Kidney epithelial cell (primary cell): ENCODE results near the gene PISD. TPM values are rescaled to one million over a fixed set of nuclear protein-coding genes. Genes with fewer than 3 reads are reported as not detected.

Experiments
- DNase-seq: peaks from one replicate; pipeline ENCODE4 v3.0.0-alpha.2; 2010; ENCODE audit warnings: low read depth
- H3K27me3 ChIP-seq: 2 replicates; pipeline ENCODE4 v1.6.0; 2011; ENCODE audit warnings: low read length; ENCODE audit not compliant: control insufficient read depth, insufficient read depth
- H3K36me3 ChIP-seq: 2 replicates; pipeline ENCODE4 v1.5.1; 2011; ENCODE audit warnings: low read length; ENCODE audit not compliant: control insufficient read depth, insufficient read depth
- H3K4me3 ChIP-seq: 2 replicates; pipeline ENCODE4 v1.5.1; 2011; ENCODE audit warnings: low read depth, mild to moderate bottlenecking, control low read depth, low read length
- CTCF ChIP-seq: IDR thresholded peaks from 2 replicates; pipeline ENCODE4 v1.5.1; 2011; ENCODE audit warnings: mild to moderate bottlenecking, moderate library complexity, low read length, control low read depth, inconsistent platforms; ENCODE audit not compliant: insufficient read depth, poor library complexity, severe bottlenecking
- total RNA-seq: library from RNA; depleted of rRNA; stranded (reverse); fragments of >200 nt; gene quantifications from 2 replicates; pipeline ENCODE4 v1.2.3, GENCODE V29; 2015

Gene PISD
- total RNA-seq, 1 donor from 2014 or later: 88.3 TPM

DNA sequence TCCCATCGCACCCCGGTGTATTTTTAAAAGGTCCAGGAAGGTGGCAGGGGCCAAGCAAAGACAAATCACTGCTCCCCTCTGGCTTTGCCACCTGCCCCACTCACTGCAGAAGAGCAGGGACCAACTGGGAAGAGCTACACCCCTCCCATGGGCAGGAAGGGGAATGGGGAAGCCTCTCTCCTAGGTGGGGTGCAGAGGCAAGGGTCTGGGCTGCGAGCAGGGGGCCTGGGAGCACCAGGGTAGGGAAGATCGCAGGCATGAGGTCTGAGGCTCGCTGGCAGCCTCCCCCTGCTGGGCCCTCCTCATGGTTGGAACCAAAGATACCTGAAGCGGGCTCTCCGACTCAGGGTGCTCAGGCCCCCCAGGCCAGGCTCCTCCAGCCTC lies 36.8 kb downstream of the PISD start:
- no peaks in the 10 kb centered on the region for H3K27me3 ChIP-seq
- no peak for TF ChIP-seq CTCF
- H3K36me3 ChIP-seq: peaks cover 2% of the 10 kb centered on the region
- DNase-seq: no peak
- H3K4me3 ChIP-seq: no peak overlapping the region

- Histone ChIP-seq H3K27me3 (no peaks in the 10 kb centered on the region), H3K36me3 (peaks cover 6% of the 10 kb centered on the region), H3K4me3 (no peak overlapping the region)
- no peak for DNase-seq
- TF ChIP-seq CTCF: no peak
Measured at GRCh38 chr22:31623592-31624304, 38.3 kb downstream of the PISD start.

DNA sequence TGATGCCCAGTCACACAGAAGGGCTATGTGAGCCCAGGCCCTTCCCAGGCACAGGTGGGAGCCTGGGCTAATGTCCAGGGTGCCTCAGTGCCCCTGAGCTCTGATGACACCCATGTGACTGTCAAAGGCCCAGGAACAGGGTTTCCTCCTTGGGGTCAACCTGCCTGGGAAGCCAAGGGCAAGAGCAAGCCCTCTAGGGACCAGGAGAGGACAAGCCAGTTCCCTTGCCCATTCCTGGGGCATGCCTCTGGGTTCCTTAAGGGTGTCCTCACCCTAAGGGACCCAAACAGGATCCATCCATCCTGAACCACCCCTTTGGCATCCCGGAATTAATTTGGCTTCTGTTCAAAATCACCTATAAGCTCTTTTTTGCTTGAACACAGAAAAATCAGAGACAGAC lies 39.0 kb downstream of the PISD start:
- DNase-seq: no peak
- Histone ChIP-seq H3K4me3 (no peak overlapping the region), H3K36me3 (peaks cover 6% of the 10 kb centered on the region), H3K27me3 (no peaks in the 10 kb centered on the region)
- no peak for TF ChIP-seq CTCF

DNA sequence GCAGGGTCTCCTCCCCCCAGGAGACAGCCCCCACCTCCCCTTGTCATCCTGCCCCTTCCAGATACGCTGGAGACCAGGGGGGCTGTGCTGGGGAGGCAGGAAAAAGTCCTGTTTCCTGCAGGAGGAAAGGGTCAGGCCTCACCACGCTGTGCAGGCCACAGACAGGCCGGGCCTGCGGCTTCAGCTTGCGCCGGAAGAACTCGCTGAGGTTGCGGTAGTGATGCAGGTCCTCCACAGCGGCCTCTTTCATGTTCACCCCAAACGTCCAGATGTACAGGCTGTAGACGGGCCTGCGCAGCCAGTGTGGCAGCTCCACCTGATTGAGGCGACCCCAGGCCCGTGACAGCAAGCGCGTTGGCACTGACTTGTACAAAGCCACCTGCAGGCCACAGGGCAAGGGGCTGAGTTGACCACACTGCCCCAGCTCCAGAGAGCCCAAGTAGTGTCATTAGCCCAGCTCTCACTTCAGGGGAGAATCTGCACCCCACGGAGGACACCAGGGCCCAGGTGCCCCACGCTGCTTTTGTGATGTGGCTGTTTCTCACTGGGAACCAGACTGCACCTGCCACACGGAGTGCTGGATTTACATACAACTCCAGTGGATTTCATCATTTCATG lies 40.4 kb downstream of the PISD start:
- H3K36me3 ChIP-seq: peaks cover 6% of the 10 kb centered on the region
- no peak for TF ChIP-seq CTCF
- no peak for DNase-seq
- no peaks in the 10 kb centered on the region for H3K27me3 ChIP-seq
- H3K4me3 ChIP-seq: no peak overlapping the region

DNA sequence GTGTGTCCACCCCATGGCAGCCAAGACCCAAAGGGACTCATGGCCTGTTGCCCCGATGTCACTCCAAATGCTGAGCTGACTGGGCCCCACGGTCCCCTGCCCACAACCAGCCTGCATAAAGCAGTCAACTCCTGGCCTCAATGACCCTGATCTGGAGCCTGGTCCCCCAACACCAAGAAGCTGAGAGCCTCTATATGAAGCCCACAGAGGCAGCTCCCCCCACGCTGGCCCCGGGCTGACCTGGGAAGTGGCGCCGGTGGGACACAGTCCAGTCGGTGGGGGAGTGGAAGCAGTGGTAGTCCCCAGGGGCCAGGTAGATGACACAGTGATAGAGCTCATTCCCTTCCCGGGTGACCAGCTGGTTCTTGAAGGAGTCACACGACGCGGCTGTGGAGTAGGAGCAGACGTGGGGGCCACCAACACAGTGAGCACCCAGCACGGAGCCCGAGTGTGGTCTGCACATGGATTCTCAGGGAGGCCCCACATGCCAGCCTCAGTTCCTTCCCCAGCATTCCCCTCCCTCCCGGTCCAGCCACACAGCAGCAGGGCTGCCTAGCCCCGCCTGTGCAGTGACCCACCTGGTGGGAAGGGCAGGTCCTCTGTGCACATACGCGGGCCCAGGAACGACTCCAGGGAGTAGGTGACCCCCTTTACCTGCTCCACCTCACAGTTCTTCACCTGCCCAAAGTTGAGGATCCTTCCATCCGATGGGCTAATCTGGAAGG lies 41.1 kb downstream of the PISD start:
- H3K36me3 ChIP-seq: peaks cover 6% of the 10 kb centered on the region
- TF ChIP-seq CTCF: no peak
- no peak for DNase-seq
- no peak overlapping the region for H3K4me3 ChIP-seq
- H3K27me3 ChIP-seq: no peaks in the 10 kb centered on the region
